Caco-2 (cell line): Measurements from ENCODE around the gene KDM4C. TPM values are rescaled to one million over a fixed set of nuclear protein-coding genes. Genes with fewer than 3 reads are reported as not detected.

ENCODE experiments used
- BruUV-seq: library from RNA; stranded (reverse); fragments of 400-500 nt; replicated peaks from 2 replicates; lab custom pipeline; 2021; lab: Mats Ljungman, UMichigan
- CTCF ChIA-PET: fragments of 300-600 bp; sonication (Branson Sonifier 250); formaldehyde crosslinking; loops from one replicate; lab custom pipeline; 2022; ENCODE audit warnings: antibody characterized with exemption; lab: Charles Lee
- POLR2A ChIA-PET: fragments of 300-600 bp; sonication (Branson Sonifier 250); formaldehyde crosslinking; loops from one replicate; lab custom pipeline; 2022; ENCODE audit warnings: antibody characterized with exemption; lab: Charles Lee
- DNase-seq, 2 experiments: peaks; one replicate each; pipeline versions ENCODE4 v3.0.0 to v3.0.0-alpha.2; 2020 to 2022
- H3K27me3 ChIP-seq: replicated peaks from 2 replicates; pipeline ENCODE4 v1.6.0; 2011; ENCODE audit warnings: low read length; ENCODE audit not compliant: control insufficient read depth, insufficient read depth
- H3K36me3 ChIP-seq: 2 replicates; pipeline ENCODE4 v1.5.1; 2011; ENCODE audit warnings: low read length; ENCODE audit not compliant: control insufficient read depth, insufficient read depth
- H3K4me1 ChIP-seq: fragments of 250-450 bp; sonication (Bioruptor Pico); 2 replicates; pipeline ENCODE4 v1.5.1; 2020; ENCODE audit warnings: mild to moderate bottlenecking
- H3K4me3 ChIP-seq: 2 replicates; pipeline ENCODE4 v1.5.1; 2011; ENCODE audit warnings: low read depth, mild to moderate bottlenecking, control low read depth, low read length
- H3K9me3 ChIP-seq: fragments of 250-450 bp; sonication (Bioruptor Pico); 2 replicates; pipeline ENCODE4 v1.5.1; 2020; ENCODE audit warnings: mild to moderate bottlenecking, moderate library complexity
- H3K27ac Mint-ChIP-seq: one replicate; pipeline ENCODE4 v1.8.0; 2022; ENCODE audit warnings: mixed read lengths; ENCODE audit not compliant: unreplicated experiment
- H3K27me3 Mint-ChIP-seq: one replicate; pipeline ENCODE4 v1.8.0; 2022; ENCODE audit warnings: mixed read lengths; ENCODE audit not compliant: insufficient read depth, unreplicated experiment
- H3K36me3 Mint-ChIP-seq: one replicate; pipeline ENCODE4 v1.8.0; 2022; ENCODE audit warnings: mild to moderate bottlenecking, mixed read lengths; ENCODE audit not compliant: insufficient read depth, unreplicated experiment
- H3K4me1 Mint-ChIP-seq: one replicate; pipeline ENCODE4 v1.8.0; 2022; ENCODE audit warnings: low read depth, mixed read lengths; ENCODE audit not compliant: unreplicated experiment
- H3K4me3 Mint-ChIP-seq: one replicate; pipeline ENCODE4 v1.8.0; 2022; ENCODE audit warnings: mild to moderate bottlenecking, moderate library complexity, mixed read lengths; ENCODE audit not compliant: unreplicated experiment
- H3K9me3 Mint-ChIP-seq: one replicate; pipeline ENCODE4 v1.8.0; 2022; ENCODE audit warnings: mixed read lengths; ENCODE audit not compliant: unreplicated experiment
- intact Hi-C: fragments of 100-400 bp; cut with micrococcal nuclease; formaldehyde crosslinking; loops from one replicate; pipeline ENCODE4 v1.10.0; 2022; ENCODE audit not compliant: unreplicated experiment
- total RNA-seq: library from RNA; stranded (reverse); gene quantifications from 2 replicates; pipeline ENCODE4 v1.2.3, GENCODE V29; 2022
- TF ChIP-seq, protein P1 (sequence below), 2 experiments: fragments of 200-600 bp in 1 of 2; IDR thresholded peaks; 1 replicate in 1 of 2; 2 replicates in 1 of 2; pipeline versions ENCODE4 v1.5.1 to v1.8.0; 2011 to 2022; ENCODE audit warnings: antibody characterized with exemption in 1 of 2, control low read depth in 1 of 2, inconsistent platforms in 1 of 2, low read depth in 1 of 2, low read length in 1 of 2, mild to moderate bottlenecking in 1 of 2, moderate library complexity in 1 of 2; ENCODE audit not compliant: insufficient read depth in 1 of 2, severe bottlenecking in 1 of 2, unreplicated experiment in 1 of 2

Gene KDM4C
- total RNA-seq, 1 experiment from 2014 or later, result 40.3 TPM

GRCh38 chr9:6996061-6996854 lies 238.5 kb downstream of the KDM4C start:
- Mint-ChIP-seq H3K36me3 (peaks cover 9% of the 10 kb centered on the region), H3K27me3 (no peaks in the 10 kb centered on the region), H3K9me3 (no peaks in the 10 kb centered on the region), H3K27ac (no peak overlapping the region), H3K4me3 (no peak overlapping the region), H3K4me1 (no peaks in the 10 kb centered on the region)
- BruUV-seq, result no TSS peak
- CTCF ChIA-PET, result no interaction called here
- Histone ChIP-seq H3K4me1 (no peaks in the 10 kb centered on the region), H3K4me3 (no peak overlapping the region), H3K9me3 (no peaks in the 10 kb centered on the region), H3K27me3 (no peaks in the 10 kb centered on the region), H3K36me3 (no peaks in the 10 kb centered on the region)
- DNase-seq, result no peak
- TF ChIP-seq, protein P1, sequence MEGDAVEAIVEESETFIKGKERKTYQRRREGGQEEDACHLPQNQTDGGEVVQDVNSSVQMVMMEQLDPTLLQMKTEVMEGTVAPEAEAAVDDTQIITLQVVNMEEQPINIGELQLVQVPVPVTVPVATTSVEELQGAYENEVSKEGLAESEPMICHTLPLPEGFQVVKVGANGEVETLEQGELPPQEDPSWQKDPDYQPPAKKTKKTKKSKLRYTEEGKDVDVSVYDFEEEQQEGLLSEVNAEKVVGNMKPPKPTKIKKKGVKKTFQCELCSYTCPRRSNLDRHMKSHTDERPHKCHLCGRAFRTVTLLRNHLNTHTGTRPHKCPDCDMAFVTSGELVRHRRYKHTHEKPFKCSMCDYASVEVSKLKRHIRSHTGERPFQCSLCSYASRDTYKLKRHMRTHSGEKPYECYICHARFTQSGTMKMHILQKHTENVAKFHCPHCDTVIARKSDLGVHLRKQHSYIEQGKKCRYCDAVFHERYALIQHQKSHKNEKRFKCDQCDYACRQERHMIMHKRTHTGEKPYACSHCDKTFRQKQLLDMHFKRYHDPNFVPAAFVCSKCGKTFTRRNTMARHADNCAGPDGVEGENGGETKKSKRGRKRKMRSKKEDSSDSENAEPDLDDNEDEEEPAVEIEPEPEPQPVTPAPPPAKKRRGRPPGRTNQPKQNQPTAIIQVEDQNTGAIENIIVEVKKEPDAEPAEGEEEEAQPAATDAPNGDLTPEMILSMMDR (IDR thresholded peaks at IDR 0.05; ENCODE audit: insufficient read depth in 1 of 2, low read depth in 1 of 2, low read length in 1 of 2, severe bottlenecking in 1 of 2, unreplicated experiment in 1 of 2), result no peak
- intact Hi-C loops, result no loop called here
- POLR2A ChIA-PET, result no interaction called here

- H3K27ac Mint-ChIP-seq, result no peak overlapping the region
- no peaks in the 10 kb centered on the region for H3K4me1 ChIP-seq
- TF ChIP-seq, protein P1 (IDR thresholded peaks at IDR 0.05; ENCODE audit: insufficient read depth in 1 of 2, low read depth in 1 of 2, low read length in 1 of 2, severe bottlenecking in 1 of 2, unreplicated experiment in 1 of 2), result no peak
- ChIA-PET CTCF (interaction anchor here (0.7 kb wide), 1 partner anchor 170 kb away, joined by 3 read pairs; no protein-coding TSS in a partner anchor), POLR2A (no interaction called here)
- H3K9me3 ChIP-seq, result no peaks in the 10 kb centered on the region
- H3K36me3 ChIP-seq, result no peaks in the 10 kb centered on the region
- H3K36me3 Mint-ChIP-seq, result peaks cover 9% of the 10 kb centered on the region
- intact Hi-C loops, result no loop called here
- H3K27me3 ChIP-seq, result no peaks in the 10 kb centered on the region
- no peaks in the 10 kb centered on the region for H3K4me1 Mint-ChIP-seq
- H3K4me3 Mint-ChIP-seq, result no peak overlapping the region
- H3K4me3 ChIP-seq, result no peak overlapping the region
- DNase-seq, result no peak
- no peaks in the 10 kb centered on the region for H3K27me3 Mint-ChIP-seq
- no TSS peak for BruUV-seq
- no peaks in the 10 kb centered on the region for H3K9me3 Mint-ChIP-seq
Observed at GRCh38 chr9:6997330-6997729, 239.6 kb downstream of the KDM4C start.

DNA sequence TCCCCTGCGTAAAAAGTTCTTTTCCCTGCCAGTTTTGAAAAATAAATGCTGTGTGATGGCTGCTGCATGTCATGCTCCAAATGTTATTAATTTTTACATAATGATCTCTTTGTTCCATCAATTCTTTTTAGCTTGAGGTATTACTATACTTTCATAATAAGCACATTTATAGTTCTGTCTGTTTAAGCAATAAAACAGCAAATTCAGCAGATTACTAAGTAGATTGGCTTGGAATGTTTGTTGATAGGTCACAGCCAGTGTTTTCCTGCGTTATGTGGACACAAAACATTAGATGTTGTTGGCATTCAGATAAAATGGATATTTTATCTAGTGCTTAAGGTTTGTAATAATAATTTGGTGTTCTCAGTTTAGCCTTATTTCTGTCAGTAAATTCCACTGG lies 242.0 kb downstream of the KDM4C start:
- peaks cover 10% of the 10 kb centered on the region for H3K36me3 Mint-ChIP-seq
- Histone ChIP-seq H3K4me3 (no peak overlapping the region), H3K27me3 (no peaks in the 10 kb centered on the region), H3K4me1 (no peaks in the 10 kb centered on the region), H3K36me3 (no peaks in the 10 kb centered on the region), H3K9me3 (no peaks in the 10 kb centered on the region)
- no TSS peak for BruUV-seq
- no peak overlapping the region for H3K4me3 Mint-ChIP-seq
- H3K4me1 Mint-ChIP-seq, result no peaks in the 10 kb centered on the region
- no peak for DNase-seq
- TF ChIP-seq, protein P1 (IDR thresholded peaks at IDR 0.05; ENCODE audit: insufficient read depth in 1 of 2, low read depth in 1 of 2, low read length in 1 of 2, severe bottlenecking in 1 of 2, unreplicated experiment in 1 of 2), result no peak
- CTCF ChIA-PET, result no interaction called here
- no peak overlapping the region for H3K27ac Mint-ChIP-seq
- POLR2A ChIA-PET, result no interaction called here
- H3K9me3 Mint-ChIP-seq, result no peaks in the 10 kb centered on the region
- H3K27me3 Mint-ChIP-seq, result no peaks in the 10 kb centered on the region
- intact Hi-C loops, result no loop called here
